HEK293T (cell line): ENCODE results near the gene DNAJB14.
A peak's percentile ranks its signal among the peaks of the same experiment; 100 is the strongest.

Source experiments
- CTCF ChIA-PET: fragments of 350-600 bp; formaldehyde crosslinking; extraction: SDS; loops from one replicate; lab custom pipeline; 2021; ENCODE audit warnings: antibody characterized with exemption, inconsistent platforms; lab: Yijun Ruan, JAX
- POLR2A ChIA-PET: fragments of 350-600 bp; formaldehyde crosslinking; extraction: SDS; loops from one replicate; lab custom pipeline; 2020; ENCODE audit warnings: antibody characterized with exemption, inconsistent platforms; lab: Yijun Ruan, JAX
- DNase-seq: peaks from one replicate; pipeline ENCODE4 v3.0.0; 2012; ENCODE audit warnings: mixed read lengths; ENCODE audit errors: extremely low spot score
- ARNT ChIP-seq: fragments of 450-650 bp; IDR thresholded peaks from 2 replicates; pipeline ENCODE4 v1.6.1; 2017; ENCODE audit warnings: mild to moderate bottlenecking
- BHLHE40 ChIP-seq: fragments of 450-650 bp; IDR thresholded peaks from 2 replicates; pipeline ENCODE4 v1.6.1; 2016; ENCODE audit warnings: mild to moderate bottlenecking, moderate library complexity, borderline replicate concordance
- CTBP1 ChIP-seq: fragments of 450-650 bp; IDR thresholded peaks from 2 replicates; pipeline ENCODE4 v1.6.1; 2016; ENCODE audit warnings: borderline replicate concordance
- ELF4 ChIP-seq: fragments of 450-650 bp; IDR thresholded peaks from 2 replicates; pipeline ENCODE4 v1.6.1; 2017; ENCODE audit warnings: antibody characterized with exemption
- FOXA1 ChIP-seq: fragments of 450-650 bp; IDR thresholded peaks from 2 replicates; pipeline ENCODE4 v1.6.1; 2016; ENCODE audit warnings: mild to moderate bottlenecking
- FOXK2 ChIP-seq: fragments of 450-650 bp; IDR thresholded peaks from 2 replicates; pipeline ENCODE4 v1.6.1; 2016; ENCODE audit warnings: mild to moderate bottlenecking
- FOXM1 ChIP-seq: fragments of 450-650 bp; IDR thresholded peaks from 2 replicates; pipeline ENCODE4 v1.6.1; 2017; ENCODE audit warnings: mild to moderate bottlenecking, borderline replicate concordance
- HDGF ChIP-seq: fragments of 450-650 bp; IDR thresholded peaks from 2 replicates; pipeline ENCODE4 v1.6.1; 2017; ENCODE audit warnings: antibody characterized with exemption, borderline replicate concordance
- L3MBTL2 ChIP-seq: fragments of 450-650 bp; conservative IDR thresholded peaks from 2 replicates; pipeline ENCODE4 v1.6.1; 2016; ENCODE audit warnings: mild to moderate bottlenecking
- LEF1 ChIP-seq: fragments of 450-650 bp; IDR thresholded peaks from 2 replicates; pipeline ENCODE4 v1.6.1; 2017; ENCODE audit warnings: mild to moderate bottlenecking, borderline replicate concordance
- NFRKB ChIP-seq: fragments of 450-650 bp; IDR thresholded peaks from 2 replicates; pipeline ENCODE4 v1.6.1; 2016; ENCODE audit warnings: mild to moderate bottlenecking, moderate library complexity
- PKNOX1 ChIP-seq: fragments of 450-650 bp; IDR thresholded peaks from 2 replicates; pipeline ENCODE4 v1.6.1; 2016
- SP1 ChIP-seq: fragments of 450-650 bp; IDR thresholded peaks from 2 replicates; pipeline ENCODE4 v1.6.1; 2017
- SUZ12 ChIP-seq: fragments of 450-650 bp; IDR thresholded peaks from 2 replicates; pipeline ENCODE4 v1.6.1; 2016; ENCODE audit warnings: mild to moderate bottlenecking
- TARDBP ChIP-seq: fragments of 450-650 bp; IDR thresholded peaks from 2 replicates; pipeline ENCODE4 v1.6.1; 2016
- ZNF384 ChIP-seq: fragments of 450-650 bp; IDR thresholded peaks from 2 replicates; pipeline ENCODE4 v1.6.1; 2016

The DNAJB14 gene

DNA sequence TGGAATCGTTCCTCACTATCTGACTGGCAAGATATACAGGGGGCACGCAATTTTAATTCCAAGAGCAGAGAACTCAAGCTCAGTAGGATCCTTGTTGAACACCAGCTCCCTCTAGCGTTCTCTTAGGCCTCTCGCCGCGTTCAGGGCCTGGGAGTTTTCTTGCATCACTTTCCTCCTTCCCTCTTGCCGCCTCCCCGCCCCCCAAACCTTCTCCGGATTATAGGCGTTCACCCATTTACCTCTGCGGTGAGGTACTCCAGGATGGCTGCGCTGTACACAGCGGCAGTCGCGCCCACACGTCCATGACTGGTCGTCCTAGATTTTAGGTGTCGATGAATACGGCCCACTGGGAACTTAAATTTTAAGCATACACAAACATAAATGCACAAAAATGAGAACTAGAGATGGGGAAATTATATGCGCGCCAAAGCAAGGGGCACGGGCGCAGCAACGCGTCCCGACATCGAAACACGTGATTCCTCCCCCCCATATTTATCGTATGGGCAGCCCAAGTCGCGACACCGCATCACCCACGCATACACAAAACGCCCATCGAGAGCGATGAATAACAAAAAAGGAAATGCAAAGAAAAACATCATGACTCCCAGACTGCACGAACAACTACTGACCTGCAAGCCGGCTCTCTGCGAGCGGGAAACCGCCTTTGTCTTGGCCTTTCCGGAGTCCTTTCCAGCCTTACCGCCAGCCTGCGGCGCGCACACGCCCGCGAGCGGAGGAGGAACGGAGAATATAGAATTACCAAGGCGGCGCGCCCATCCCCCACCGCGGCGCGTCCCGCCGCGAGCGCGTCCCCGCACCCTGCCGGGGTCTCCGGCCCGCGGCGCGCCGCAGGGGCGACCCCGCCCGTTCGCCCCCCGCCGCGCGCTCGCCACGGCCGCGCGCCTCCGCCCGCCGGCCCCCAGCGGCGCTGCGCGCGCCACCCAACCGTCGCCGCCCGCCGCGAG, 2.9 kb upstream of the DNAJB14 start:
- TF ChIP-seq L3MBTL2 = peak; percentile 22; the same call in 1 of the 2 replicates
- no peak for TF ChIP-seq FOXK2
- no peak for TF ChIP-seq SP1
- peak; percentile 15; the same call in 1 of the 2 replicates for TF ChIP-seq ELF4
- no peak for TF ChIP-seq PKNOX1
- TF ChIP-seq TARDBP = no peak
- TF ChIP-seq BHLHE40 = no peak
- peak; percentile 50 for DNase-seq
- ChIA-PET POLR2A (interaction anchor here (0.6 to 2.7 kb wide), 14 partner anchors 9 to 386 kb away, joined by 3 to 10 read pairs (median 4); partner anchors contain the start of genes LAMTOR3 and TRMT10A), CTCF (no interaction called here)

- CTCF ChIA-PET = interaction anchor here (1.0 to 1.4 kb wide), 2 partner anchors 48 to 136 kb away, joined by 3 read pairs; no protein-coding TSS in a partner anchor
- POLR2A ChIA-PET = interaction anchor here (1.7 to 2.2 kb wide), 2 partner anchors 52 to 384 kb away, joined by 5 to 6 read pairs; partner anchors contain the start of gene TRMT10A
- TF ChIP-seq L3MBTL2 (no peak), BHLHE40 (no peak), SUZ12 (no peak), PKNOX1 (no peak), SP1 (no peak), NFRKB (no peak), FOXA1 (no peak), CTBP1 (no peak), HDGF (no peak), ARNT (no peak), LEF1 (no peak), FOXK2 (no peak), FOXM1 (no peak), ELF4 (no peak)
- DNase-seq = no peak
Measured at GRCh38 chr4:99947608-99948007, 1.2 kb upstream of the DNAJB14 start.

GRCh38 chr4:99947190-99947578, 766 bp upstream of the DNAJB14 start:
- CTCF ChIA-PET = interaction anchor here (1.0 to 1.4 kb wide), 2 partner anchors 48 to 136 kb away, joined by 3 read pairs; no protein-coding TSS in a partner anchor
- POLR2A ChIA-PET = interaction anchor here (0.8 to 2.2 kb wide), 4 partner anchors 12 to 384 kb away, joined by 3 to 5 read pairs (median 5); partner anchors contain the start of genes LAMTOR3 and TRMT10A
- DNase-seq = no peak
- TF ChIP-seq PKNOX1 = no peak
- no peak for TF ChIP-seq TARDBP
- TF ChIP-seq NFRKB = no peak
- no peak for TF ChIP-seq SP1
- TF ChIP-seq ARNT = no peak
- TF ChIP-seq FOXM1 = no peak
- TF ChIP-seq FOXA1 = no peak
- TF ChIP-seq BHLHE40 = no peak
- TF ChIP-seq CTBP1 = no peak
- TF ChIP-seq L3MBTL2 = no peak; the same call in 1 of the 2 replicates

- no peak for TF ChIP-seq BHLHE40
- no peak for TF ChIP-seq HDGF
Measured at GRCh38 chr4:99945718-99946355, 581 bp downstream of the DNAJB14 start.

GRCh38 chr4:99943904-99944437, 2.4 kb downstream of the DNAJB14 start:
- POLR2A ChIA-PET = interaction anchor here (1.0 kb wide), 1 partner anchor 49 kb away, joined by 3 read pairs; the partner anchor contains the start of gene LAMTOR3
- CTCF ChIA-PET = no interaction called here

More at GRCh38 chr4:99945718-99946355, 581 bp downstream of the DNAJB14 start:
- ChIA-PET POLR2A (interaction anchor here (1.0 to 2.2 kb wide), 3 partner anchors 11 to 383 kb away, joined by 3 to 5 read pairs (median 5); partner anchors contain the start of gene TRMT10A), CTCF (no interaction called here)
- DNase-seq = peak; percentile 37

More at GRCh38 chr4:99943904-99944437, 2.4 kb downstream of the DNAJB14 start:
- DNase-seq = no peak
- TF ChIP-seq BHLHE40 (no peak), FOXA1 (no peak), NFRKB (no peak), PKNOX1 (no peak), TARDBP (no peak), ZNF384 (no peak), HDGF (no peak), ELF4 (no peak), SP1 (no peak), L3MBTL2 (no peak)
